GM21737 (cell line): ENCODE results near the gene BMPR2.
"Not testable (repeated sequence)": the region's sequence is repeated elsewhere in the genome, so short reads cannot be mapped to it uniquely, and the experiment has no call there.

Source experiments
- ATAC-seq: cut with Tn5 transposase; IDR thresholded peaks from one replicate; pipeline ENCODE4 v1.9.1; 2021; ENCODE audit warnings: mild to moderate bottlenecking, moderate library complexity; ENCODE audit not compliant: unreplicated experiment

BMPR2 gene

GRCh38 chr2:202378662-202379358 is 2.7 kb downstream of the BMPR2 start:
- ATAC-seq, result no peak

- no peak for ATAC-seq
Measured at GRCh38 chr2:202382684-202383083, 6.6 kb downstream of the BMPR2 start.

- not testable (repeated sequence) for ATAC-seq
Measured at GRCh38 chr2:202386495-202386894, 10.4 kb downstream of the BMPR2 start.

- ATAC-seq, result no peak
Measured at GRCh38 chr2:202387608-202388342, 11.6 kb downstream of the BMPR2 start.

GRCh38 chr2:202400941-202401340 is 24.8 kb downstream of the BMPR2 start:
- no peak for ATAC-seq

GRCh38 chr2:202405798-202406197 is 29.7 kb downstream of the BMPR2 start:
- ATAC-seq, result no peak

GRCh38 chr2:202406445-202406978 is 30.4 kb downstream of the BMPR2 start:
- no peak for ATAC-seq

GRCh38 chr2:202408546-202409140 is 32.5 kb downstream of the BMPR2 start:
- no peak for ATAC-seq

GRCh38 chr2:202410092-202410491 is 34.0 kb downstream of the BMPR2 start:
- ATAC-seq, result no peak

GRCh38 chr2:202411097-202411496 is 35.0 kb downstream of the BMPR2 start:
- ATAC-seq, result no peak

GRCh38 chr2:202418027-202418426 is 41.9 kb downstream of the BMPR2 start:
- no peak for ATAC-seq

GRCh38 chr2:202418511-202418910 is 42.4 kb downstream of the BMPR2 start:
- ATAC-seq, result no peak

- no peak for ATAC-seq
Measured at GRCh38 chr2:202423139-202423538, 47.0 kb downstream of the BMPR2 start.

- ATAC-seq, result no peak
Measured at GRCh38 chr2:202425036-202425435, 48.9 kb downstream of the BMPR2 start.

- no peak for ATAC-seq
Measured at GRCh38 chr2:202426751-202427150, 50.6 kb downstream of the BMPR2 start.

GRCh38 chr2:202429164-202429980 is 53.2 kb downstream of the BMPR2 start:
- ATAC-seq, result no peak

- ATAC-seq, result no peak
Measured at GRCh38 chr2:202432776-202433175, 56.6 kb downstream of the BMPR2 start.

GRCh38 chr2:202434472-202434871 is 58.3 kb downstream of the BMPR2 start:
- no peak for ATAC-seq

GRCh38 chr2:202436626-202437025 is 60.5 kb downstream of the BMPR2 start:
- no peak for ATAC-seq

- not testable (repeated sequence) for ATAC-seq
Measured at GRCh38 chr2:202440117-202440516, 64.0 kb downstream of the BMPR2 start.

- ATAC-seq, result no peak
Measured at GRCh38 chr2:202442882-202443281, 66.8 kb downstream of the BMPR2 start.
